Measurements from ENCODE around the gene ALDH5A1. TPM values are rescaled to one million over a fixed set of nuclear protein-coding genes. Genes with fewer than 3 reads are reported as not detected.
A peak's percentile ranks its signal among the peaks of the same experiment; 100 is the strongest.

The ALDH5A1 gene
- total RNA-seq, 2 donors from 2014 or later: 4.6 to 6.2 TPM

DNA sequence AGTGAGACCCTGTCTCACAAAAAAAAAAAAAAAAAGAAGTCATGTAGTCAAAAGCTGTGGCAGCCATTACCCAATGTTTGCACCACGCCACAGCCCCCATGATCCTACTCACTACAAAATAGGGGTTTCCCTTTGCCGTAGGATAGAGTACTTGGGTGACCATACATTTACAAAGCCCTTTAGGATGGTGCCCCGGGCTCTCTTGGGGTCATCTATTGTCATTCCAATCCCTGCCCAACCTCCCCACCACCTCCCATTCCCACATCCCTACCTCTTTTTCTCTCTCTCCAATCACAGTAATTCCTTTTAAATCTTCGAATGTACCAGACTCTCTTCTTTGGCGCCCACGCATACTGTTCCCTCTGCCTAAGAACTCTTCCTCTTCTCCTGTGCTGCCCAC, 76.6 kb downstream of the ALDH5A1 start:
- no peak for DNase-seq (ENCODE audit: low spot score)
- Histone ChIP-seq H3K4me3 (no peak overlapping the region), H3K36me3 (no peaks in the 10 kb centered on the region)

GRCh38 chr6:24574809-24575208, 80.0 kb downstream of the ALDH5A1 start:
- Histone ChIP-seq H3K9me3 (no peaks in the 10 kb centered on the region), H3K4me1 (ENCODE audit: control insufficient read depth in 1 of 2, low read depth in 2 of 2) (no peaks in the 10 kb centered on the region), H3K36me3 (no peaks in the 10 kb centered on the region), H3K27me3 (replicated peaks; ENCODE audit: insufficient read depth) (no peaks in the 10 kb centered on the region), H3K4me3 (no peak overlapping the region), H3K27ac (no peak overlapping the region)
- ATAC-seq (ENCODE audit: insufficient number of reproducible peaks, low FRiP score, low read depth) (no peak), DNase-seq (ENCODE audit: low spot score) (no peak)
- TF ChIP-seq CTCF (IDR thresholded peaks at IDR 0.05): no peak

More for the DNA sequence above, 76.6 kb downstream of the ALDH5A1 start:
- Histone ChIP-seq H3K4me1 (ENCODE audit: control insufficient read depth in 1 of 2, low read depth in 2 of 2) (no peaks in the 10 kb centered on the region), H3K27ac (no peak overlapping the region), H3K9me3 (no peaks in the 10 kb centered on the region), H3K27me3 (replicated peaks; ENCODE audit: insufficient read depth) (no peaks in the 10 kb centered on the region)
- TF ChIP-seq CTCF (IDR thresholded peaks at IDR 0.05): no peak
- ATAC-seq (ENCODE audit: insufficient number of reproducible peaks, low FRiP score, low read depth): no peak

GRCh38 chr6:24576447-24576846, 81.7 kb downstream of the ALDH5A1 start:
- Histone ChIP-seq H3K27ac (no peak overlapping the region), H3K27me3 (replicated peaks; ENCODE audit: insufficient read depth) (no peaks in the 10 kb centered on the region), H3K36me3 (no peaks in the 10 kb centered on the region), H3K4me3 (no peak overlapping the region), H3K4me1 (ENCODE audit: control insufficient read depth in 1 of 2, low read depth in 2 of 2) (no peaks in the 10 kb centered on the region), H3K9me3 (no peaks in the 10 kb centered on the region)
- ATAC-seq (ENCODE audit: insufficient number of reproducible peaks, low FRiP score, low read depth) (no peak), DNase-seq (ENCODE audit: low spot score) (no peak)
- no peak for TF ChIP-seq CTCF (IDR thresholded peaks at IDR 0.05)

DNA sequence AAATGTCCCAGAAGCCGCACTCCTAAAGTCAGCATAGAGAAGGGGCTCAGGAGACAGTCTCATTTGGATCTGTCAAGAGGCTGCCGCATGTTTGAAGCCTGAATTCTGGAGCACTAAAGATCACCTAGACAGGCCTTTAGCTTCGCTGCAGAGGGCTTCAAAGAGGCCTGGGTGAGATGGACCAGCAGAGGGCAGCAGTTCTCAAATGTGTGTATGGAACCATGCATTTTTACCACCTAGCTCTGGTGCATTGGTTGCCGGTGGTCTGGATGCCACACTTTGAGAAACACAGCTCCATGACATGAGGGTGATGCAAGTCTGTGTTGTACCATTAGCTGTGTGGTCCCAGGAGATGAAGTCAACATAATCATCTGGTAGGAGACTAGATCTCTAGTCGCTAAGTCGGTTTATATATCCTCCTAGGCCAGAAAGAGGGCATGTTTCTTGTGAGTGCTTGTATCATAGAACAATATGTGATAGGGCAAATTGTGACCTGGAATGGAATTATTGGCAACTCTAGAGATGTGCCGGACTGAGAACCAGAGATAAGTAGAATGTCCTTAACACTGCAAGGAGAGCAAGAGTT, 86.4 kb downstream of the ALDH5A1 start:
- Histone ChIP-seq H3K4me1 (ENCODE audit: control insufficient read depth in 1 of 2, low read depth in 2 of 2) (peaks cover 0 to 4% of the 10 kb centered on the region in 2 donors), H3K9me3 (no peaks in the 10 kb centered on the region), H3K36me3 (no peaks in the 10 kb centered on the region), H3K27me3 (replicated peaks; ENCODE audit: insufficient read depth) (no peaks in the 10 kb centered on the region), H3K27ac (no peak overlapping the region), H3K4me3 (no peak overlapping the region)
- no peak for ATAC-seq (ENCODE audit: insufficient number of reproducible peaks, low FRiP score, low read depth)
- peak; percentile 9 for DNase-seq (ENCODE audit: low spot score)
- TF ChIP-seq CTCF (IDR thresholded peaks at IDR 0.05): peak; percentile 64

DNA sequence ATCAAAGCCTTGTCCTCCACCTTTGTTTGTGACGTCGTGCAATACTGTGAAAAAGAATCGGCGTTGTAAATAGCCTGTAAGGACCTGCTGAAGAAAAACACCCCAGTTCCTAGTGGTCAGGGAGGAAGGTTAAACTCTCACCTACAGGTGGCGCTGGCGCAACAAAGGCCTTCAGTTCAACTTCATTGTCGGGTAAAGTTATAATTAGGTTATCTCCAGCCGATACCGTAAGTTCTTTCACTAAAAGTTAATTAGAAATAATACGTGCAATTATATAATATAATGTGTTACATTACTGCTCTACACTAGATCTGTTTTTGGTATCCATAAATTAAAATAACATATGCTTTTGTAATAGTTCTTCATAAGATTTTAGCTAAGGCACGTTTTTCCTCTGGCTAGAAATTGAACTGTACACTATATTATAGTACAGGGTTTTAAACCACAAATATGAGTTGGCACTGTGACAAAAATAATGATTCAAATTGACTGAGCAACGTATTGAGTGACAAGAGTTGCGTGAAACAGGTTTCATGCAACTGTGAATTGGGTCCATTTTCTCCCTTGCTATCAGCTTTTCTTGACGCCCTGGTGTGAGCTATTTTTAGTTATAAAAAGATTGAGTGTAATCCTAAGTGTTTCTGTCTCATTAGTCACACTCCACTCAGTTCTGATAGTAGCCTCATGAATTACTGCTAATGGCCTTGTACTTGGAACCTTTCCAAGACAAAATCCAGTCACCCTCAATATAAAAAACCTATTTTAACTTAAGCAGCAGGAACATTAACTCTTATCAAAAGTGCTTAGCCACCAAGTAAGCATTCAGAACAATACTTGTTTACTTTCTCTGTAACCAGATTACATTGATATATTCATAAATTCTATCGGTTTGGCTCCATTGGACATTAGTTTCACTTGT, 89.0 kb downstream of the ALDH5A1 start:
- ATAC-seq (ENCODE audit: insufficient number of reproducible peaks, low FRiP score, low read depth) (no peak), DNase-seq (ENCODE audit: low spot score) (no peak)
- no peaks in the 10 kb centered on the region for H3K9me3 ChIP-seq
- peak; percentile 72 for TF ChIP-seq CTCF (IDR thresholded peaks at IDR 0.05)
- H3K27me3 ChIP-seq (replicated peaks; ENCODE audit: insufficient read depth): no peaks in the 10 kb centered on the region
- H3K27ac ChIP-seq: no peak overlapping the region
- peaks cover 0 to 4% of the 10 kb centered on the region in 2 donors for H3K4me1 ChIP-seq (ENCODE audit: control insufficient read depth in 1 of 2, low read depth in 2 of 2)
- no peaks in the 10 kb centered on the region for H3K36me3 ChIP-seq
- peak overlapping the region; percentile 27 for H3K4me3 ChIP-seq

Measured in thoracic aorta (tissue), 2 donors.